RCC 7860 (cell line): ENCODE results near the gene ZBTB11.
"Not testable (repeated sequence)": the region's sequence is repeated elsewhere in the genome, so short reads cannot be mapped to it uniquely, and the experiment has no call there.

ENCODE experiments used
- DNase-seq: peaks from one replicate; pipeline ENCODE4 v3.0.0-alpha.2; 2015; ENCODE audit warnings: low spot score
- FAIRE-seq: peaks from 2 replicates; lab custom pipeline; 2012; peaks lifted over from hg19 to GRCh38; lab: Jason Lieb, UNC

The ZBTB11 gene

DNA sequence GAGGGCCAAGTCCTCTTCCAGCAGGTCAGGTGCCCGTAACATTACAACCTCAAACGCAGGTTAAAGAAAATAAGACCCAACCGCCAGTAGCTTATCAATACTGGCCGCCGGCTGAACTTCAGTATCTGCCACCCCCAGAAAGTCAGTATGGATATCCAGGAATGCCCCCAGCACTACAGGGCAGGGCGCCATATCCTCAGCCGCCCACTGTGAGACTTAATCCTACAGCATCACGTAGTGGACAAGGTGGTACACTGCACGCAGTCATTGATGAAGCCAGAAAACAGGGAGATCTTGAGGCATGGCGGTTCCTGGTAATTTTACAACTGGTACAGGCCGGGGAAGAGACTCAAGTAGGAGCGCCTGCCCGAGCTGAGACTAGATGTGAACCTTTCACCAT is 16.6 kb upstream of the ZBTB11 start:
- DNase-seq, FAIRE-seq: not testable (repeated sequence)

DNA sequence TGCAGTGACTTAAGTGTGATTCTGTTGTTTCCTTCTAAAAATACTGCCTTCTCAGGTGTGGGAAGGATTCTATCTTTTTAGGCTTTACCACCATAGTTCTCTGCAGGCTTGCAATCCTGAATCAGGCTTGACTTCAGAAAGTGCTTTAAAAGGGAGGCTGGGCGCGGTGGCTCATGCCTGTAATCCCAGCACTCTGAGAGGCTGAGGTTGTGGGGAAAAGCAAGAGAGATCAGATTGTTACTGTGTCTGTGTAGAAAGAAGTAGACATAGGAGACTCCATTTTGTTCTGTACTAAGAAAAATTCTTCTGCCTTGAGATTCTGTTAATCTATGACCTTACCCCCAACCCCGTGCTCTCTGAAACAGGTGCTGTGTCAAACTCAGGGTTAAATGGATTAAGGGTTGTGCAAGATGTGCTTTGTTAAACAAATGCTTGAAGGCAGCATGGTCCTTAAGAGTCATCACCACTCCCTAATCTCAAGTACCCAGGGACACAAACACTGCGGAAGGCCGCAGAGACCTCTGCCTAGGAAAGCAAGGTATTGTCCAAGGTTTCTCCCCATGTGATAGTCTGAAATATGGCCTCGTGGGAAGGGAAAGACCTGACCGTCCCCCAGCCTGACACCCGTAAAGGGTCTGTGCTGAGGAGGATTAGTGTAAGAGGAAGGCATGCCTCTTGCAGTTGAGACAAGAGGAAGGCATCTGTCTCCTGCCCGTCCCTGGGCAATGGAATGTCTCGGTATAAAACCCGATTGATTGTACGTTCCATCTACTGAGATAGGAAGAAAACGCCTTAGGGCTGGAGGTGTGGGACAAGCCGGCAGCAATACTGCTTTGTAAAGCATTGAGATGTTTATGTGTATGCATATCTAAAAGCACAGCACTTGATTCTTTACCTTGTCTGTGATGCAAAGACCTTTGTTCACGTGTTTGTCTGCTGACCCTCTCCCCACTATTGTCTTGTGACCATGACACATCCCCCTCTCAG is 15.0 kb upstream of the ZBTB11 start:
- not testable (repeated sequence) for FAIRE-seq, DNase-seq

DNA sequence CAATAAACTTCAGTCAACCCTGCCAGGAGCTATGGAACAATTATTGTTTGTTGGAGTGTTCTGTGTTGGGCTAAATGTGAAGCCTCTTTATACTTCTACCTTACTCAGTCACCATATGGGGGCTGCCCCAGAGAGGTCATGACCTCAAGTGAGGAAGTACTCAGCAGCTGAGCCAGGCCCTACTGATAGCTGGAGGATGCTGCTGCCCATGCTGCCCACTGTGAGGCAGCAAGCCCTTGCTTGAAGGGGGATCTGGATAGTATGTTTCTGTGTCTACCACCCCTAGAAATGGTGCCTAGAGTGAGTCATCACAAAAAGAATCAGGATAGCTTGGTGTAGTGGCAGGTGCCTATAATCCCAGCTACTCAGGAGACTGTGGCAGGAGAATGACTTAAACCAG is 14.0 kb upstream of the ZBTB11 start:
- DNase-seq, result no peak
- no peak for FAIRE-seq

DNA sequence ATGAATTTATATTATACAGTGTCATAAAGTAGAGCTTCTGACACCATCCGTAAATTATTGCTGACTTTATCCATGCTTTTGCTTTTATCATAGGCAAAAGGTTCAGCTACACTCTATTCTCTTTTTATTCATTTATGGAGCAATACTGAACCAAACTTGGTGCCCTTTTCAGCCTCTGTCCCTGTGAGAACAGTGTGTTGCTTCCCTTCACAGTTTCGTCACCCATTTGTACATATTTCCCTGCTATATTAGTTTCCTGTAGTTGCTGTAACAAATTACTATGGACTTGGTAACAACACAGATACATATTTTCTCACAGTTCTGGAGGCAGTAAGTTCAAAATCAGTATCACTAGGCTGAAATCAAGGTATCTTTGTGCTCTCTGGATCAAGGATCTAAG is 12.4 kb upstream of the ZBTB11 start:
- no peak for FAIRE-seq
- no peak for DNase-seq

DNA sequence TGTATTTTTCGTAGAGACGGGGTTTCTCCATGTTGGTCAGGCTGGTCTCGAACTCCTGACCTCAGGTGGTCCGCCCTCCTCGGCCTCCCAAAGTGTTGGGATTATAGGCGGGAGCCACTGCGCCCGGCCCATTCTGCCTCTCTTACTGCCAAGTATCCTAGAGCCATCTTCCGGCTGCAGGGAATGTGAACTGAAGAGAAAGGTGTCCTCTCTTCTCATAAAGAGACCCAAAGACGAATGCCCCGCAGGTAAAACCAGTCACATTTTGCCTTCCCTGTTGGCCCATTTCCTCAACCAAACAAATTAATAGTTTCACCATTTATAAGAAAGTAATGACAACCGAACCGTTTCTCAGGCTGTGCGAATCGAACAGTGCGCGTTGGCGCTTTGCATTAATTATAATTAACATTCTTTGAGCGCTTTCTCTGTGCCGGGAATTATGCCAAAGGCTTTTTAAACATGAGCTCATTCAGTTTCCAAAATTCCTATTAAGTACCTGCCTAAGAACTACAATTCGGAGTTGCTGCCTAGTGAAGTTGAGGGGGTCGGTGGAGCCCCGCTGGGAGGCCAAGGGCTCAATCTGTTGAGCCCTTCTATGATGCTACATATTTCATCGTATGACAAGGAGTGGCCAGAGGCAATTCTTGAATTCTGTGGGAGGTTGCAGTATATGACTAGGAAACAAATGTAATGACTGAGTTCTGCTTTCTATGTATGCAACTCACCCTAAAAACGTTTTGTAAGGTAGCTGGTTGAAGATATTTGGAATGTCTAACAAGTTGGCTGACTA is 10.4 kb upstream of the ZBTB11 start:
- FAIRE-seq, result no peak

DNA sequence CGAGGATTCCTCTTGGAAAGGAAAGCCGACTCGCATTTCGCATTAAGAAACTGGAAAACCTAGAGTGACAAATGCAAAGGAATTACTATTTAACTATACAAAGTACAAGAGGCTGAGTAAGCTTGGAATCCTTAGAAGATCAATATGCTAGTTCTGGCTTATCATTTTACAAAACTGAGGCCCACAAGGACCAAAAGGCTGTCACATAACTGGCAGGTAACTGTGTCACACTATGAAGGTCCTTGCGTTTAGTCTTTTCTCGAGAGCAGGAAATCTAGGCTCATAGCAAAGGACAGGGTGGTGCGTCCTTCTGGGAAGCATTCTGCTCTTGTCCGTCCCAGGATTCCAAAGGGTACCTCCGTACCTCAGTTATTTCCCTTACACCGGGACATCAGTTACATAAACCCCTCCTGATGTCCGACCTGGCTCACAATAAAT is 9.0 kb upstream of the ZBTB11 start:
- FAIRE-seq (no peak), DNase-seq (no peak)

More for the DNA sequence above, 10.4 kb upstream of the ZBTB11 start:
- DNase-seq, result no peak

DNA sequence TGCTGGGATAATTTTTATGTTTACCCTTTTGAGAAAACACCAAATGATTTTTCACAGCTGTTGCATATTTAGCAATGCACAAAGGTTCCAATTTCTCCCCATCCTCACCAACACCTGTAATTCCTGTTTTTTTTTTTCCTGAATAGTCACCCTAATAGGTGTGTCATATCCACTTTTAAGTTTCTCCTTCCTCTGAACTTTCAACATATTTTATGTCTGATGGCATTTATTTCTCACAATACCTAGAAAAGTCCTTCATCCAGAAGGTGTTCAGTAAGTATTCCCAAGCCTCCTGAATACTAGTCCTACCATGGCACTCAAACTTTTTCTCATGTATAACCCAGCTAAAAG is 8.1 kb upstream of the ZBTB11 start:
- no peak for DNase-seq
- no peak for FAIRE-seq

DNA sequence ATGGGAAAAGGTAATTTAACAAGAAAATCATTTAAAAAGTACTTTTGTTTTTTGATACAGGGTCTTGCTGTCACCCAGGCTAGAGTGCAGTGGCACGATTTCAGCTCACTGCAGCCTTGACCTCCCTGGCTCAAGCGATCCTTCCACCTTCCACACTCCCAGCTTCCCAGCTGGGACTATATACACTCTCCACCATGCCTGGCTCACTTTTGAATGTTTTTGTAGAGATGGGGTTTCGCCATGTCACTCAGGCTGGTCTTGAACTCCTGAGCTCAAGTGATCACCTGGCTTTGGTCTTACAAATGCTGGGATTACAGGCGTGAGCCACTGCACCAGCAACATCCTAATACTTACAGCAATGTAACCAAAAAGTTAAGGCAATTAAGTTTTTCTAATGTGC is 3.5 kb upstream of the ZBTB11 start:
- DNase-seq (no peak), FAIRE-seq (no peak)

DNA sequence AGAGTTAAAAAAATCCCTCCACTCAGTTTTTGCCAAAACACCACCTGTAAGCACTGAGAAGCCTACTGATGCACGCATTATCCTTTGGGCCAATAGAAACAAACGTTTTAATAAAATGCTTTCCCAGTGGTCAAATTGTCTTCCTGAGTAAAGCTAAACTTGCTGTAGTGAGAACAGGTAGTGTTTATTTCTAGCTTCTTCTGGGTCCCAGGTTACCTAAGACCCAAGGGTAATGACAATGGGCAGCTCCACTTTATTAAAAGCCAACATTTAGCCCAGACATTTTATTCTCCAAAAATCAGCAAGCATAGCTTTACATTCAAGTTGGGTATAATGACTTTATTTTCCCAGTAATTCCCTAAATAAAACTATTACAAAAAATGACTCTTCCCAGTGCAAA is 1.9 kb upstream of the ZBTB11 start:
- not testable (repeated sequence) for DNase-seq, FAIRE-seq

DNA sequence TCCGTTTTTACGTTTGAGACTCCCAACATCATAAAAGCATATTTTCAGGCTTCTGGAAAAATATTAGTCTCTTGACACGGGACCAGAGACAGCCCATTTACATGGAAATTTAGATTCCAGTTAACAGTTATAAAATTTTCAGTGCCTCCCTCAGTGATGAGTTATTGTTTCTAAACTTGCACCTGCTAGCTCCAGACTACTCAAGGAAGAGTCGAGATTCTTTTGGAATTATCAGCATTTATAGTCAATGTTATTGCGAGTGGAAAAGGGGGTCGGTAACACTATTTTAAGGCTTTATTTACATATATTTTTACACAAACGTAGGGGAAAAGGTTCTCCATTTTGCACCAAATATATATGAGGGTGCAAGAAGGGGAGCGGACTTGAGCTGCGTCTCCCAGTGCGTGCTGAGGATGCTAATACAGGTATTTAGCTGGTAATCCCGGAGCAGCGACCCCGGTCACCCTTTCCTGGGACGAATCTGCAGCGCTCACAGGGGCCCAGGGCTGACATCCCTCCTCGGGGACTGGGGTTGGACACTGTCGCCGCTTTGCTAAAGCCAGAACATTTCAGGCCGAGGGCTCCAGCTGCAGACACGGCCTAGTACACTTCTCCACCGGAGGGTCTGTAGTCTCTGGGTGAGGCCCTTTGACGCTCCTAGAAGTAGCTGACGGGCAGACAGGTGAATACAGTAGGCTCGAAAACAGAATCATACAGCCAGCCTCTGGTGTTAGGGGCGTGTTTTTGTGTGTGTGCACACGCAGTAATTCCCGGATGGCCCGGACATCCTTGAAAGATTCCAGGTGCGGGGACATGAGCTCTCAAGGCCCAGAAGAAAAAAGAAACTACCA is 729 bp upstream of the ZBTB11 start:
- FAIRE-seq (no peak), DNase-seq (no peak)

DNA sequence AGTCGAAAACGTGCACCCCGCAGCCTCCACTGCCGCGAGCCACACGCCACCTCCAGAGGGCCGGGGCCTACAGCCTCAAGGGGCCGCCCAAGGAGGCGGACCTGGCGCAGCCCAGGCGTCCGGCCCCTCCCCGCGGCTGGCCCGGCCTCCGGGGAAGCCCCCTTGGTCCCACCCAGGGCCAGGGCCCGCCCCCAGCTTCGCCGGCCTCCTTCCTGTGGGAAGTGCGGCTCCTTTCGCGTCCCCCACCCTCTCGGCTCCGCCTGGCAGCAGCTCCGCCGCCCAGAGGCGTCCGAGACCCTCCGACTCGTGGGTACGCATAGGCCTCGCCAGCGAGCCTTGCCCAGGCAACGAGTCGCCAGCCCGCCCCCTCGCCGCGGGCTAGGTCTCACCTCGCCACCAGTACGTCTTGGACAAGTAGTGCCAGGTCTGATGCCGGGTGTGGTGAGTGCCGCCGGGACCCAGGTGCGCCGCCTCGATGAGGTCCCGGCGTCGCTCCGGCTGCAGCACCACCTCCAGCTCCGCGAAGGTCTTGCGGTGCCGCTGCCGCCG is 642 bp downstream of the ZBTB11 start:
- DNase-seq (peak; percentile 84), FAIRE-seq (no peak)

DNA sequence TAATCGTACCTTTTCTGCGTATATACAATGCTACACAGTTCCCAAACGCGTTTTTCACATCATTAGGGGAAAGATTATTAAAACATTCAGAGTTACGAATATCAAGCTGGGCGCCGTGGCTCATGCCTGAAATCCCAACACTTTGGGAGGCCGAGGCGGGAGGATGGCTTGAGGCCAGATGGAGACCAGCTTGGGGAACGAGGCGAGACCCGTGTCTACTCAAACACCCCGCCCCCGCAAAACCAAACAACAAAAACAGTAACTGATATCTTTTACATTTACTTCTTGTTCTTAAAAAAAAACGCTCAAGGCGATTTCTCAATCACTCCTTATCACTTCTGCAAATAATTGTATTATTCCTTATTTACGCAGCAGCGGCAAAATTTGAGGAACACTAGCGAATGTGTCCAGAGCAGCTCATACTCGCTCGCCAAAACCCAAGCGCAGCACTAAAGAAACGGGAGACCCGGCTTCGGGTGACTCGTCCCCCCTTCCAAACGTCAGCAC is 1.2 kb downstream of the ZBTB11 start:
- FAIRE-seq (no peak), DNase-seq (no peak)

DNA sequence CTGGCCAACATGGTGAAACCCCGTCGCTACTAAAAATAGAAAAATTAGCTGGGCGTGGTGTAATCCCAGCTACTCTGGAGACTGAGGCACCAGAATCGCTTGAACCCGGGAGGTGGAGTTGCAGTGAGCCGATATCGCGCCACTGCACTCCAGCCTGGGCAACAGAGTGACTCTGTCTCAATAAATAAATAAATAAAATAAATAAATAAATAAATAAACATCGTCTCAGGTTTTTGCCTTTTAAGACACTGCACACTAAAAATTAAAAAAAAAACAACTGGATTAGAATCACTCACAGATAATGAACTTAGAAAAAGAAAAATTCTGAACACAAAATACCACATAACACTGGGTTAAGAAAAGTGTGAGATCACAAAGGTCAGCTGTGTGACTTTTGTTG is 2.4 kb downstream of the ZBTB11 start:
- FAIRE-seq (no peak), DNase-seq (no peak)

DNA sequence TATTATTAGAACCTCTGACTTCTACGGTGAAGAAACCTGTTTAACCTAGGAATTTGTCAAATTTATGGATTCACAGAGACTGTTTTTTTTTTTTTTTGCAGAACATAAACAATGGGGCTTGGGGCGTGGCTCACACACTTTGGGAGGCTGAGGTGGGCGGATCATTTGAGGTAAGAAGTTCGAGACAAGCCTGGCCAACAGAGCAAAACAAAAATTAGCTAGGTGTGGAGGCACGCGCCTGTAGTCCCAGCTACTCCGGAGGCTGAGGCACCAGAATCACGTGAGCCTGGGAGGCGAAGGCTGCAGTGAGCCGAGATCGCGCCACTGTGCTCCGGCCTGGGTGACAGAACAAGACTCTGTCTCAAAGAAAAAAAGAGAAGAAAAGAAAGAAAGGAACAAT is 3.0 kb downstream of the ZBTB11 start:
- no peak for DNase-seq
- no peak for FAIRE-seq

DNA sequence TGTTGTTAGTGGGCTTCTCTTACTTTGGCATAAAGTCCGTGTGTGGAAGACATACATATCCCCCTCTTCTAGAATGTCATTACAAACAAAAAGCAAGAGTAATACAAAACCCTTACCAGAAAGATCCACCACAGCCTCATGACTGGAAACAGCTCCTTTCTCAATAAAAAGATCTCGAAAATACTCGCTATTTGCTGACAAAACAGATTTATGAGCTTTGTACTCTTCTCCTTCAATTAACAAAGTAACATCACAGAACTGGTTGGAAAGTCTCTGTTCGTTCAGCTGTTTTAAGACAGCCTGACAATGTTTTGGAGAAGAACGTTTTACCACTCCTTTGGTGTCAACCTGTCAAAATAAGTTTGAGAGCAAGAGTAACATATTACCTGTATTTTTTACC is 5.9 kb downstream of the ZBTB11 start:
- FAIRE-seq, result no peak
- peak; percentile 0 for DNase-seq

DNA sequence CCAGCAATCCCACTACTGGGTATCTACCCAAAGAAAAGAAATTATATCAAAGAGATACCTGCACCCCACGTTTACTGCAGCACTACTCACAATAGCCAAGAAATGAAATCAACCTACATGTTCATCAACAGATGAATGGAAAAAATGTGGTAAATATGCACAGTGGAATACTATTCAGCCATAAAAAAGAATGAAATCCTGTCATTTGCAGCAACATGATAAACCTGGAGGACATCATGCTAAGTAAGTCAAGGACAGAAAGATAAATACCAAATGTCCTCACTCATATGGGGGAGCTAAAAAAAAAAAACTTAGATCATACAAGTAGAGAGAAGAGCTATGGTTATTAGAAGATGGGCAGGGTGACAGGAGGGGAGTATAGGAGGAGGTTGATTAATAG is 9.1 kb downstream of the ZBTB11 start:
- no peak for DNase-seq
- FAIRE-seq, result no peak

DNA sequence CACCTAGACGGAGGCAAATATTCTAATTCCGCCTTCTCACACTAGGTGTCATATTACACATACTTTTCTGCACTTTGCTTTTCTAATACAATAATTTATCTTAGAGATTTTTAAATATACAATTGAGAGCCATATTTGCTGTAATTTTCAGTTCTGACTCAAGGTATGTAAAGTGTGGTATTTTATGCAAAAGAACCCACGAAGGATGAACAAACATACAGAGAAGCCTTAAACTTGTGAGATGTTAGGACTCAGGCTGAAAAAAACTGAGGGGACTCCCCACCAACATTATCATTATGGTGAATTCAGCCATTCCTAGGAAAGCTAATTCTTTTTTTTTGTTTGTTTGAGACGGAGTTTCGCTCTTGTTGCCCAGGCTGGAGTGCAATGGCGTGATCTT is 9.6 kb downstream of the ZBTB11 start:
- DNase-seq (no peak), FAIRE-seq (no peak)

DNA sequence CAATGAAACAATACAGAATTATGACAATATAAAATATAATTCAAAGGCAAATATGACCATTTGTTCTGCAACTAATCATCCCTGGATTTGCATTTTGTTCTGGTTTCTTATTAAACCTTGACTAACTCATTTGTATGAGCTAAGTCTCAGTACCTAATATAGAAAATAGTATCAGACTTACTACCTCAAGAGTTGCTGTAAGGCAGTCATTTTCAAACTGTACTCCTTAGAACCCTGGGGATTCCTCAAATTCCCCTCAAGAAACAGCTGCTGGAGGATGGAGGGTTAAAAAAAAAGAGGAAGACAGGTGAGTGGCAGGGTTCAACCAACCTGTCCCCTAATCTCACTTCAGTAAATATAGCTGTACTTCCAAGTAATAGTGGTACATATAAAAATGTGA is 11.1 kb downstream of the ZBTB11 start:
- DNase-seq (no peak), FAIRE-seq (no peak)

DNA sequence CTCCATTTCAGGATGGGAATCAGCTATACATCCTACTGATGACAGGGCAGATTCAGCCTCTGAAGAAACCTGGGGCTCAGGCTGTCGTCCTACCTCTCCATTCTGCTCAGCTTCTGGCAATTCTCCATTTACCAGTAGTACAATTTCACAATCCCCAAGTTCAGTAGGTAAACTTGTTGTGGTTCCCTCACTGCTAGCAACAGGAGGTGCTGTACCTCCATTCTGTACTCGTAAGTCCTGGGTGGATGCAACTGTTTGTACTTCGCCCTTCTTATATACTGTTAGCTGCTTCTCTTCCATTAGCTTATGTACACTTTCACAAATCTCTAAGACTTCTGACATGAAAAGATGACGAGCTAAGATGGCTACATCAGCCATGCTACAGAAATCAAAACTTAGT is 11.6 kb downstream of the ZBTB11 start:
- DNase-seq (no peak), FAIRE-seq (no peak)

DNA sequence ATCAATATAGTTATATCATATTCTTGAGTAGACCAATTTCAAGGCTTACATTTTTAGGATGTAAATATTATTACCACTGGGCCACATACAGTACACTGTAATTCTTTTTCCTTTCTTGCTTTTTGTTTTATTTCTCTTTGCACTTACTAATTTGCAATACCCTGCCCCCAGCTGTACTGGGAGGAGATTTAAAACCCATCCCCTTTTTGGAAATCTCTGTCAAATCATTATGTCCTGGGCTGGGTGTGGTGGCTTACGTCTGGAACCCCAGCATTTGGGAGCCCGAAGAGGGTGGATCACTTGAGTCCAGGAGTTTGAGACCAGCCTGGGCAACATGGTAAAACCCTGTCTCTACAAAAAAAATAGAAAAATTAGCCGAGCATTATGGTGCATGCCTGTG is 16.2 kb downstream of the ZBTB11 start:
- FAIRE-seq (no peak), DNase-seq (no peak)

DNA sequence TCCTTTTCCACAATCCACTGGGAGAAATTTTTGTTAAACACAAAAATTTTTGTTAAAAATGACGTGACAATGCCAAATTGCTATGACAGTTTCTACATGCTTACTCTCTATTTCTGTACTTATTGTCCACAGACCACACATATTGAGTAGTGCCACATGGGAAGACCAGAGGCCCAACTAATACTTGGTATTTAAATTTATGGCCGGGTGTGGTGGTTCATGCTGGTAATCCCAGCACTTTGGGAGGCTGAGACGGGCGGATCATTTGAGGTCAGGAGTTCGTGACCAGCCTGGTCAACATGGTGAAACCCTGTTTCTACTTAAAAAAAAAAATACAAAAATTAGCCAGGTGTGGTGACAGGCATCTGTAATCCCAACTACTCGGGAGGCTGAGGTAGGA is 20.3 kb downstream of the ZBTB11 start:
- DNase-seq, result no peak
- no peak for FAIRE-seq
